SJCRH30 (cell line): ENCODE measurements around the gene CRISP2. TPM values are rescaled to one million over a fixed set of nuclear protein-coding genes. Genes with fewer than 3 reads are reported as not detected.
"Not testable (repeated sequence)": the region's sequence is repeated elsewhere in the genome, so short reads cannot be mapped to it uniquely, and the experiment has no call there.

Source experiments
- DNase-seq, 2 experiments: peaks; one replicate each; pipeline ENCODE4 v3.0.0-alpha.2; 2015 to 2020
- H3K27ac ChIP-seq: fragments of 250-450 bp; sonication (Bioruptor Pico); 2 replicates; pipeline ENCODE4 v1.5.1; 2020; ENCODE audit warnings: mild to moderate bottlenecking, moderate library complexity
- H3K27me3 ChIP-seq: fragments of 250-450 bp; sonication (Bioruptor Pico); 2 replicates; pipeline ENCODE4 v1.5.1; 2020; ENCODE audit warnings: mild to moderate bottlenecking, moderate library complexity
- H3K36me3 ChIP-seq: fragments of 250-450 bp; sonication (Bioruptor Pico); 2 replicates; pipeline ENCODE4 v1.5.1; 2020; ENCODE audit warnings: mild to moderate bottlenecking, moderate library complexity
- H3K4me1 ChIP-seq: fragments of 250-450 bp; sonication (Bioruptor Pico); 2 replicates; pipeline ENCODE4 v1.5.1; 2020; ENCODE audit warnings: mild to moderate bottlenecking, moderate library complexity
- H3K4me3 ChIP-seq: fragments of 250-450 bp; sonication (Bioruptor Pico); 2 replicates; pipeline ENCODE4 v1.5.1; 2020; ENCODE audit warnings: mild to moderate bottlenecking, moderate library complexity
- H3K9me3 ChIP-seq: fragments of 250-450 bp; sonication (Bioruptor Pico); replicated peaks from 2 replicates; pipeline ENCODE4 v1.5.1; 2020; ENCODE audit warnings: mild to moderate bottlenecking, moderate library complexity
- total RNA-seq: library from RNA; depleted of rRNA; stranded (reverse); fragments of >200 nt; shearing (Covaris generic); gene quantifications from 2 replicates; pipeline ENCODE4 v1.2.3, GENCODE V29; 2014

CRISP2 gene
- total RNA-seq, 1 experiment from 2014 or later, result not detected

GRCh38 chr6:49668083-49668511 is 45.2 kb downstream of the CRISP2 start:
- Histone ChIP-seq H3K4me3 (no peak overlapping the region), H3K9me3 (no peaks in the 10 kb centered on the region)
- no peak for DNase-seq

DNA sequence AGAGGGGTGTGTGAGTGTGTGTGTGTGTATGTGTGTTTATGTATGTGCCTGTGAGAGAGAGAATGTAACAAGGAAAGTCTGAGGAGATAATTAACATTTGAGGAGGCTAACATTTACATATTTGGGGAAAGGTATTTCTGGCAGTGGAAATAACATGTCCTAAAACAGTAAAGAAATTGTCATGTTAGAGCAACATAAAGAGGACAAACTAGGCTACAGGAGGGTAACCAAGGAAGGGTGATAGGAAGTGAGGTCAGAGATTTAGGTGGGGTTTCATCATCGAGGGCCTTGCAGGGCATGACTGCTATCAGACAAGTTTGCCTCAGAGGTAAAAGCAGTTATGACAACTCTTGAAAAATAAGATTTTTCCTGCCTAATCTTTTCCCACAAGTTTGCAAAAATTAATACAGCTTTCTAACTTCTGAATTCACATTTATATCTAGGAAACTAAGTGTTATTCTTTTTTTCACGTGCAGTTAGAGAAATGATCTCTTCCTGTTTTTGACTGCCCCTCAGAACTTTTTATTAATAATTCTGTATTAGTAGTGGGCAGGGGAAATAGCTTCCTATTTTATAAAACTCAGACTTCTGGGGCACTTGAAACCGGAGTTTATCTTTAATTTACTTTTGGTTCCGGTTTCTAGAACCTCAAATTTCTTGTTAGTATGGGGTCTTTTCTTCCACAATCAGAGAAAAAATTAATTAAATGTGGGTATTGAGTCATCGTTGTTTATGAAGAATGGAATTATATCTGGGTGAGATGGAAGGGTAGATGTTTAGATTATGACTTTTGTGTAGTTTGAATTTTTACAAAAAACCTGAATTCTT is 46.2 kb downstream of the CRISP2 start:
- DNase-seq, result no peak
- no peaks in the 10 kb centered on the region for H3K9me3 ChIP-seq
- H3K36me3 ChIP-seq, result no peaks in the 10 kb centered on the region
- no peaks in the 10 kb centered on the region; the same call in 1 of the 2 replicates for H3K4me1 ChIP-seq
- no peaks in the 10 kb centered on the region for H3K27me3 ChIP-seq
- no peak overlapping the region for H3K27ac ChIP-seq
- H3K4me3 ChIP-seq, result no peak overlapping the region

More at GRCh38 chr6:49668083-49668511, 45.2 kb downstream of the CRISP2 start:
- H3K27me3 ChIP-seq, result no peaks in the 10 kb centered on the region
- no peak overlapping the region for H3K27ac ChIP-seq
- H3K4me1 ChIP-seq, result no peaks in the 10 kb centered on the region; the same call in 1 of the 2 replicates
- H3K36me3 ChIP-seq, result no peaks in the 10 kb centered on the region

DNA sequence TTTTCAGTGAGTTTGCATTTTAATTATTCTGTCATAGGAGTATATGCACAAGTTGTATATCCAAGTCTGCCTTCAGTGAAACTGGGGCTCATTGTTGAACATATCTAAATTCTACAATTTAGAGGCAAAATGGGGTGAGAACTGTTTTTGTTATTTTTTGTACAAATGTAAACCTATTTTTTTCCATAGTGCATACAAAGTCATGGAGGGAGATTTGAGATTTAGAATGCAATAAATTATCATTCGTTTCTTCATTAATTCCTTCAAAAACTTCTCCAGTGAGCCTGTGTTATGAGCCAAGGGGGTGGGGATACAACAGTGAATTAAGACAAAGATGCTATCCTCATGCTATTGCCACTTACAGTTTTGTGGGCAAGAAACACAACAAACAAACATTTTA is 46.9 kb downstream of the CRISP2 start:
- H3K4me3 ChIP-seq, result no peak overlapping the region
- H3K27me3 ChIP-seq, result no peaks in the 10 kb centered on the region

DNA sequence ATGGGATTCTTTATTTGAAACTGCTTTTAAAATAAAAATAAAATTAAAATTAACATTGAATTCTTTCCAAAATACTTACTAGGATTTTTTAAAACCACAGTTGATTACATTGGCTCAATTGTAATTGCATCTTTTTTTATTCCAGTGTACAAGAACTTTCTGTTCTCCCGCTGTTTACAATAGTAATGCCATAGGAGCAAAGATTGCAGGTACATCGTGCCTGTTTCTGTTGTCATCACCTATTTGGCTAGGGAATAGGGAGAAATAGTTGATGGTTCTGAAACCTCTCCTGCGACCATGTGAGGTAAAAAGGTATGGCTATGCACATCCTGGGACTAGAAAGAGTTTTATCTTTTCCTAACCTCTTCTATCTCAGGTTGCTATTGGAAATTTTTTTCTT is 48.5 kb downstream of the CRISP2 start:
- Histone ChIP-seq H3K36me3 (no peaks in the 10 kb centered on the region), H3K9me3 (no peaks in the 10 kb centered on the region), H3K4me1 (no peaks in the 10 kb centered on the region; the same call in 1 of the 2 replicates), H3K27ac (no peak overlapping the region), H3K4me3 (no peak overlapping the region), H3K27me3 (no peaks in the 10 kb centered on the region)
- DNase-seq, result no peak

More for the DNA sequence above, 46.9 kb downstream of the CRISP2 start:
- Histone ChIP-seq H3K36me3 (no peaks in the 10 kb centered on the region), H3K4me1 (no peaks in the 10 kb centered on the region; the same call in 1 of the 2 replicates), H3K27ac (no peak overlapping the region), H3K9me3 (no peaks in the 10 kb centered on the region)
- DNase-seq, result no peak

GRCh38 chr6:49664054-49664453 is 49.3 kb downstream of the CRISP2 start:
- H3K27me3 ChIP-seq, H3K36me3 ChIP-seq, H3K4me1 ChIP-seq, H3K27ac ChIP-seq, H3K4me3 ChIP-seq, H3K9me3 ChIP-seq, DNase-seq: not testable (repeated sequence)

DNA sequence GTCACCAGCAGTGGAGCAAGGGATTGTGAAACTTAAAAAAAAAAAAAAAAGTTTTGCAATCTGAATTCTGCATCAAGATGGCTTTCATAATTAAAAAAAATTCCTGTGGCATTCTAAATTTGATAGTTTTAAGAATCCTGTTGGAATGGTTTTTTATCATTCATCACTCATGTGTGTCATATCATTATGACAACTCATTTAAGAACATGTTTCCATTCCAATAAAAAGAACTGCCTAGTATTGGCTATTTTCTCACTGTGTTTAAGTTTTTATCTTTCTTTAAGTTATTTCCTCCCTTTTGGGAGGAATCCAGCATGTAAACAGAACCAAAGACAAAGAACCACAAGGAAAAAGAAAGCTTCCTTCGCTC is 50.5 kb downstream of the CRISP2 start:
- no peak for DNase-seq
- Histone ChIP-seq H3K4me1 (no peaks in the 10 kb centered on the region; the same call in 1 of the 2 replicates), H3K27me3 (no peaks in the 10 kb centered on the region), H3K9me3 (no peaks in the 10 kb centered on the region), H3K27ac (no peak overlapping the region), H3K4me3 (no peak overlapping the region), H3K36me3 (no peaks in the 10 kb centered on the region)

- no peak overlapping the region for H3K4me3 ChIP-seq
- no peaks in the 10 kb centered on the region for H3K9me3 ChIP-seq
Observed at GRCh38 chr6:49662231-49662891, 51.0 kb downstream of the CRISP2 start.

DNA sequence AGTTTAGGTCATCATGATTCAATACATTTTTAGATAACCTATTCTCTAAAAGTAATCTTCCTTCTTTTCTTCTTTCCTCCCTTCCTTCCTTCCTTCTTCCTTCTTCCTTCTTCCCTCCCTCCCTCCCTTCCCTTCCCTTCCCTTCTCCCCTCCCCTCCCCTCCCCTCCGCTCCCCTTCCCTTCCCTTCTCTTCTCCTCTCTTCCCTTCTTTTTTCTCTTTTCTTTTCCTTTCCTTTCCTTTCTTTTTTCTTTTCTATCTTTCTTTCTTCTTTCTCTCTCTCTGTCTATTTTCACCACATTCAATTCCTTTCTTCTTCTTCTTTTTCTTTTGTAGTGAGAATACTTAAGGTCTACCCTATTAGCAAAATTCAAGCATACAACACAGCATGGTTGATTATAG is 59.4 kb downstream of the CRISP2 start:
- Histone ChIP-seq H3K36me3 (no peaks in the 10 kb centered on the region), H3K27ac (no peak overlapping the region), H3K27me3 (no peaks in the 10 kb centered on the region), H3K9me3 (no peaks in the 10 kb centered on the region), H3K4me1 (no peaks in the 10 kb centered on the region), H3K4me3 (no peak overlapping the region)
- no peak for DNase-seq

More at GRCh38 chr6:49662231-49662891, 51.0 kb downstream of the CRISP2 start:
- peak in 1 of 2 experiments; percentile 8 for DNase-seq
- no peaks in the 10 kb centered on the region for H3K4me1 ChIP-seq
- H3K27me3 ChIP-seq, result no peaks in the 10 kb centered on the region
- H3K36me3 ChIP-seq, result no peaks in the 10 kb centered on the region
- no peak overlapping the region for H3K27ac ChIP-seq

DNA sequence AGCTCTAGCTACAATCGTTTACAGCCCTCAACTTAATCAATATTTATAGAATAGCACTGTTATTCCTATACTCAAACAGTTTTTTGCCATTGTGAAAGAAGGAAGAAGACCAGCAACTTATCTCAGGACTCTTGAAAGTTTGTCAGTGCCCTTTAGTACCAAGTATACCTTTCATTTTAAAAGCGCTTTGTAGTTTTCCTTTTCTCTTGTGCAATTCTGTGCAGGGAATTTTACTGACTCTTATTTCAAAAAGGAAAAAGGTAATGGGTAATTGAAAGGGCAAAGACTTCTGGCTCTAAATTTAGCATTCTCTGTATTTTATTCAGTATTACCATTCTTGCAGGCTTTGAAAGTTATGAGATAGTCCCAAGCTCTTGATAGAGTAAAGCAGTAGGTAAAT is 59.9 kb downstream of the CRISP2 start:
- Histone ChIP-seq H3K36me3 (no peaks in the 10 kb centered on the region), H3K9me3 (no peaks in the 10 kb centered on the region), H3K27me3 (no peaks in the 10 kb centered on the region), H3K4me3 (no peak overlapping the region), H3K27ac (no peak overlapping the region), H3K4me1 (no peaks in the 10 kb centered on the region)
- DNase-seq, result no peak

GRCh38 chr6:49651239-49651638 is 62.1 kb downstream of the CRISP2 start:
- H3K36me3 ChIP-seq, result no peaks in the 10 kb centered on the region
- no peaks in the 10 kb centered on the region for H3K4me1 ChIP-seq
- no peak overlapping the region for H3K27ac ChIP-seq
- H3K4me3 ChIP-seq, result no peak overlapping the region
- DNase-seq, result no peak
- H3K27me3 ChIP-seq, result no peaks in the 10 kb centered on the region
- no peaks in the 10 kb centered on the region for H3K9me3 ChIP-seq

GRCh38 chr6:49649988-49650387 is 63.4 kb downstream of the CRISP2 start:
- DNase-seq, result no peak
- no peak overlapping the region for H3K27ac ChIP-seq
- no peaks in the 10 kb centered on the region for H3K27me3 ChIP-seq
- no peaks in the 10 kb centered on the region for H3K9me3 ChIP-seq
- H3K4me1 ChIP-seq, result no peaks in the 10 kb centered on the region
- H3K36me3 ChIP-seq, result no peaks in the 10 kb centered on the region
- H3K4me3 ChIP-seq, result no peak overlapping the region

GRCh38 chr6:49648036-49648435 is 65.3 kb downstream of the CRISP2 start:
- no peak for DNase-seq
- Histone ChIP-seq H3K27me3 (no peaks in the 10 kb centered on the region), H3K4me1 (no peaks in the 10 kb centered on the region), H3K36me3 (no peaks in the 10 kb centered on the region), H3K4me3 (no peak overlapping the region), H3K27ac (no peak overlapping the region), H3K9me3 (no peaks in the 10 kb centered on the region)

DNA sequence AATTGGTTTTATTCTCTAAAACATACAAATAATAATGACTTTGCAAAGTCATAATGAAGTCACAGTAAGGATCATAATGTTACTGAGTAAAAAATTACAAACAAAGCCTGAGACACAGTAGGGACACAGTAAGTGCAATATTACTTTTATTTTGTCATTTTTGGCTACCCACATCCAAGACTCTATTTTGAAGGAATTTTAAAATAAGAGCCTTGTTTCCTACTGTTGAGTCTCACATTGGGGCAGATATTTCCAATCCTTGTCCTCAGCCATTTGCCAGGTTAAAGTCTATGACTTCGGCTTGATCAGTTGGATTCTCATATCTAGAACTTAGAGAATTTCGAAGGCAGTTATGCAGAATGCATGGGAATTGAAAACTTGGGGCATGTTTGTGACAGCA is 65.9 kb downstream of the CRISP2 start:
- H3K9me3 ChIP-seq, result no peaks in the 10 kb centered on the region
- H3K27me3 ChIP-seq, result no peaks in the 10 kb centered on the region
- no peaks in the 10 kb centered on the region for H3K36me3 ChIP-seq
- no peaks in the 10 kb centered on the region for H3K4me1 ChIP-seq
- no peak for DNase-seq
- no peak overlapping the region for H3K4me3 ChIP-seq
- no peak overlapping the region for H3K27ac ChIP-seq

DNA sequence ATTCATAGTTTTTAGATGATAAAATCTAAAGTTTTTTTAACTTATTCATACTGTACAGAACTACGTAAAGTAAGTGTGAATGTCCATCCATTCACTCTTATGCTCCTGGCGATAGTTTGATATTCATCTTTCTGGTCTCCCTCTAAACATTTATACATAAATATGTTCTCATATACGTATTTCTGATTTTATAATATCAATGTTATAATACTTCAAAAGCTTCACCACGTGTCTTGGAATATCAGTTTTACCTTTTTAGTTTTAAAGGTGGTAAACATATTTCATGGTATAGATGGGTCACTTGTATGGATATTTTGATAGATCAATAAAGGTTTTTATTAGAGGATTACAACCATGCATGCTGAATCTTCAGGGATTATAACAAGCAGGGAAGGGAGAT is 66.4 kb downstream of the CRISP2 start:
- Histone ChIP-seq H3K36me3 (no peaks in the 10 kb centered on the region), H3K27me3 (no peaks in the 10 kb centered on the region), H3K27ac (no peak overlapping the region), H3K4me1 (no peaks in the 10 kb centered on the region), H3K9me3 (no peaks in the 10 kb centered on the region), H3K4me3 (no peak overlapping the region)
- DNase-seq, result no peak

- no peak for DNase-seq
- no peak overlapping the region for H3K27ac ChIP-seq
- no peak overlapping the region for H3K4me3 ChIP-seq
Observed at GRCh38 chr6:49646130-49646824, 67.1 kb downstream of the CRISP2 start.

More at GRCh38 chr6:49646130-49646824, 67.1 kb downstream of the CRISP2 start:
- Histone ChIP-seq H3K4me1 (no peaks in the 10 kb centered on the region), H3K9me3 (no peaks in the 10 kb centered on the region), H3K36me3 (no peaks in the 10 kb centered on the region), H3K27me3 (no peaks in the 10 kb centered on the region)
